HG03045 (cell line): Measurements from ENCODE around the gene CWC27.

Experiments
- ATAC-seq: cut with Tn5 transposase; IDR thresholded peaks from one replicate; pipeline ENCODE4 v1.9.1; 2021; ENCODE audit warnings: mild to moderate bottlenecking, moderate library complexity; ENCODE audit not compliant: unreplicated experiment

Gene CWC27

GRCh38 chr5:64768358-64769312 is at the start of gene CWC27, which contains the start of gene SREK1IP1:
Gene CWC27, plus strand, starts transcription at chr5:64768930. Its CDS starts 217 bp downstream, at chr5:64769147.
Gene SREK1IP1, minus strand, starts transcription at chr5:64768691. Its CDS starts 174 bp downstream, at chr5:64768517.
- peak; percentile 98 for ATAC-seq

- no peak for ATAC-seq
Measured at GRCh38 chr5:64722588-64722987, 46.1 kb upstream of the CWC27 start.

- ATAC-seq = no peak
Measured at GRCh38 chr5:64727150-64727549, 41.6 kb upstream of the CWC27 start.

- no peak for ATAC-seq
Measured at GRCh38 chr5:64742411-64742810, 26.3 kb upstream of the CWC27 start.

GRCh38 chr5:64742821-64743220 is 25.9 kb upstream of the CWC27 start:
- ATAC-seq = no peak

- no peak for ATAC-seq
Measured at GRCh38 chr5:64744914-64745313, 23.8 kb upstream of the CWC27 start.

- no peak for ATAC-seq
Measured at GRCh38 chr5:64746446-64746845, 22.3 kb upstream of the CWC27 start.

- no peak for ATAC-seq
Measured at GRCh38 chr5:64749385-64749784, 19.3 kb upstream of the CWC27 start.

- ATAC-seq = no peak
Measured at GRCh38 chr5:64754066-64754465, 14.7 kb upstream of the CWC27 start.

- no peak for ATAC-seq
Measured at GRCh38 chr5:64758901-64759300, 9.8 kb upstream of the CWC27 start.

GRCh38 chr5:64759960-64760660 is 8.6 kb upstream of the CWC27 start:
- ATAC-seq = no peak

- no peak for ATAC-seq
Measured at GRCh38 chr5:64763948-64764503, 4.7 kb upstream of the CWC27 start.

GRCh38 chr5:64765804-64766504 is 2.8 kb upstream of the CWC27 start:
- ATAC-seq = no peak

GRCh38 chr5:64766941-64767340 is 1.8 kb upstream of the CWC27 start:
- no peak for ATAC-seq

- ATAC-seq = peak; percentile 11
Measured at GRCh38 chr5:64767959-64768357, 772 bp upstream of the CWC27 start.

GRCh38 chr5:64769855-64770254 is 1.1 kb downstream of the CWC27 start:
- no peak for ATAC-seq

GRCh38 chr5:64771736-64772135 is 3.0 kb downstream of the CWC27 start:
- no peak for ATAC-seq

- no peak for ATAC-seq
Measured at GRCh38 chr5:64773533-64773932, 4.8 kb downstream of the CWC27 start.

- no peak for ATAC-seq
Measured at GRCh38 chr5:64775291-64775690, 6.6 kb downstream of the CWC27 start.

GRCh38 chr5:64784451-64785025 is 15.8 kb downstream of the CWC27 start:
- ATAC-seq = no peak

- no peak for ATAC-seq
Measured at GRCh38 chr5:64786372-64786771, 17.6 kb downstream of the CWC27 start.
